KMS-11 (cell line): ENCODE measurements around the gene TBCD.

Experiments
- H2AFZ ChIP-seq: fragments of 200-600 bp; sonication (generic); 2 replicates; pipeline ENCODE4 v1.6.1; 2016; ENCODE audit warnings: antibody characterized with exemption, mixed run types, low read depth
- H3K27ac ChIP-seq: fragments of 200-600 bp; sonication (generic); 2 replicates; pipeline ENCODE4 v1.6.1; 2016; ENCODE audit warnings: mild to moderate bottlenecking, mixed run types
- H3K27me3 ChIP-seq: fragments of 200-600 bp; sonication (generic); 2 replicates; pipeline ENCODE4 v1.6.1; 2017; ENCODE audit warnings: mild to moderate bottlenecking, low read depth, mixed run types, moderate library complexity; ENCODE audit not compliant: insufficient read depth
- H3K36me3 ChIP-seq: fragments of 200-600 bp; sonication (generic); 2 replicates; pipeline ENCODE4 v1.6.1; 2017; ENCODE audit warnings: mild to moderate bottlenecking, mixed run types; ENCODE audit not compliant: insufficient read depth
- H3K4me1 ChIP-seq: fragments of 200-600 bp; sonication (generic); 2 replicates; pipeline ENCODE4 v1.6.1; 2016; ENCODE audit warnings: mild to moderate bottlenecking, low read depth, mixed run types; ENCODE audit not compliant: poor library complexity, severe bottlenecking
- H3K4me2 ChIP-seq: fragments of 200-600 bp; sonication (generic); 2 replicates; pipeline ENCODE4 v1.7.0; 2016; ENCODE audit warnings: mild to moderate bottlenecking, mixed run types
- H3K4me3 ChIP-seq: fragments of 200-600 bp; sonication (generic); IDR thresholded peaks from 2 replicates; pipeline ENCODE4 v1.6.1; 2017; ENCODE audit warnings: low read depth, low read length, mixed read lengths; ENCODE audit not compliant: insufficient read depth
- H3K79me2 ChIP-seq: fragments of 200-600 bp; sonication (generic); 2 replicates; pipeline ENCODE4 v1.6.1; 2016; ENCODE audit warnings: low read depth, mixed run types; ENCODE audit not compliant: insufficient read depth
- H3K9ac ChIP-seq: fragments of 200-600 bp; sonication (generic); 2 replicates; pipeline ENCODE4 v1.6.1; 2016; ENCODE audit warnings: mild to moderate bottlenecking, mixed run types
- H4K20me1 ChIP-seq: fragments of 200-600 bp; sonication (generic); 2 replicates; pipeline ENCODE4 v1.6.1; 2016; ENCODE audit warnings: mild to moderate bottlenecking, mixed run types; ENCODE audit not compliant: insufficient read depth
- TF ChIP-seq, protein P1 (sequence below): fragments of 200-600 bp; sonication (generic); conservative IDR thresholded peaks from 2 replicates; pipeline ENCODE4 v1.6.1; 2017; ENCODE audit warnings: low read depth, mild to moderate bottlenecking, antibody characterized with exemption, low read length, moderate library complexity, mixed read lengths

The TBCD gene

DNA sequence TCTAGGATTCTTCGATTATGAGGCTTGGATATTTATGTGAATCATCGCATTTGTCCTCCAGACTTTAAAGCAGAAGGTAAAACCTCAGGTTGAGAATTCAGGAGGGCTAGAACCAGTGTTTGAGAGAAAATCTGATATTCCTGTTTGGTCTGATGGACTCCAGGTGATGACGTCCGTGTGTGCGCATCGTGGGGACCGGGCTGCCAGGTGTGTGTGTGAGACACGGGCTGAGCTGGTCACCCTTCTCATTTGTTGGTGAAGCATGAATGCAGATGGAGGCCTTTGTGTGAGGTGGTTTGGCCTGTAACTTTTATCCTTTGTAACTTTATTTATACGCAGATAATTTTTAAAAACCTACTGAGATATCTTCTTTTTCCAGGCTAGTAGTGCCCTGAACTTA lies 45.2 kb downstream of the TBCD start:
- Histone ChIP-seq H3K27ac (no peak overlapping the region), H3K4me2 (no peak overlapping the region), H3K79me2 (no peaks in the 10 kb centered on the region), H3K36me3 (no peaks in the 10 kb centered on the region), H3K4me1 (no peaks in the 10 kb centered on the region), H3K9ac (no peak overlapping the region), H4K20me1 (0 out of 2 replicates have a peak, but pooled peaks cover under 1% of the 10 kb centered on the region), H3K27me3 (no peaks in the 10 kb centered on the region), H3K4me3 (no peak overlapping the region), H2AFZ (no peak overlapping the region)
- TF ChIP-seq, protein P1, sequence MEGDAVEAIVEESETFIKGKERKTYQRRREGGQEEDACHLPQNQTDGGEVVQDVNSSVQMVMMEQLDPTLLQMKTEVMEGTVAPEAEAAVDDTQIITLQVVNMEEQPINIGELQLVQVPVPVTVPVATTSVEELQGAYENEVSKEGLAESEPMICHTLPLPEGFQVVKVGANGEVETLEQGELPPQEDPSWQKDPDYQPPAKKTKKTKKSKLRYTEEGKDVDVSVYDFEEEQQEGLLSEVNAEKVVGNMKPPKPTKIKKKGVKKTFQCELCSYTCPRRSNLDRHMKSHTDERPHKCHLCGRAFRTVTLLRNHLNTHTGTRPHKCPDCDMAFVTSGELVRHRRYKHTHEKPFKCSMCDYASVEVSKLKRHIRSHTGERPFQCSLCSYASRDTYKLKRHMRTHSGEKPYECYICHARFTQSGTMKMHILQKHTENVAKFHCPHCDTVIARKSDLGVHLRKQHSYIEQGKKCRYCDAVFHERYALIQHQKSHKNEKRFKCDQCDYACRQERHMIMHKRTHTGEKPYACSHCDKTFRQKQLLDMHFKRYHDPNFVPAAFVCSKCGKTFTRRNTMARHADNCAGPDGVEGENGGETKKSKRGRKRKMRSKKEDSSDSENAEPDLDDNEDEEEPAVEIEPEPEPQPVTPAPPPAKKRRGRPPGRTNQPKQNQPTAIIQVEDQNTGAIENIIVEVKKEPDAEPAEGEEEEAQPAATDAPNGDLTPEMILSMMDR, result no peak

DNA sequence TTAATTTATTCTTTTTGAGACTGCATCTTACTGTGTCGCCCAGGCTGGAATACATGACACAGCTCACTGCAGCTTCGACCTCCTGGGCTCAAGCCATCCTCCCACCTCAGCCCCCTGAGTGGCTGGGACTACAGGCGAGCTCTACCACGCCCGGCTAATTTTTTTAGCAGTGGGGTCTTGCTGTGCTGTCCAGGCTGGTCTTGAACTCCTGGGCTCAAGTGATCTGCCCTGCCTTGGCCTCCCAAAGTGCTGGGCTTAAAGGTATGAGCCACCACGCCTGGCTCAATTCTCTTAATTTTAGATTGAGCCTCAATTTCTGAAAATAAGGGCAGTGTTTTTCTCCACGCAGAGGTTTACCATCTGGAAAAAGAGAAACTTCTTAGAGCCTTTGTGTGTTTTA lies 46.9 kb downstream of the TBCD start:
- no peak overlapping the region for H2AFZ ChIP-seq
- no peaks in the 10 kb centered on the region for H3K27me3 ChIP-seq
- no peak overlapping the region for H3K4me3 ChIP-seq
- TF ChIP-seq, protein P1, result no peak
- no peaks in the 10 kb centered on the region for H3K36me3 ChIP-seq
- H3K4me2 ChIP-seq, result no peak overlapping the region
- H4K20me1 ChIP-seq, result 0 out of 2 replicates have a peak, but pooled peaks cover 4% of the 10 kb centered on the region
- no peaks in the 10 kb centered on the region for H3K4me1 ChIP-seq
- no peak overlapping the region for H3K9ac ChIP-seq
- H3K27ac ChIP-seq, result no peak overlapping the region
- H3K79me2 ChIP-seq, result no peaks in the 10 kb centered on the region

DNA sequence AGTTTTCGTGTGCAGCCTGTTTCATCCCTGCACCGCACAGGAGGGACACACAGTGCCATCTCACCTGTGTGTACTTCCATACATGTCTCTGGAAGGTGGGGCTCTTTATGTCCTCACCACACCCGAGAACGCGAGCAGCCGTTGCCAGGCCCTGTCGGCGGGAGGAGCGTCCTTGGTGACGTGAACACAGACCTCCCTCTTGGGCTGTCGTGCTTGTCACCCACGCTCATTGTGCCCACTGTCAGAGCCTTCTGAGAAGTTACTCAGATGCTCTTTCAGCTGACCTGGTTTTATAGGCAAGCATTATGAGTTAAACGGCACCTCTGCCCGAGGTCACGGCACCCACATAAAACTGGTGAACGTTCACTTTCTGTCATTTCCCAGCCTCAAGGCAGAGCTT lies 47.7 kb downstream of the TBCD start:
- TF ChIP-seq, protein P1, result no peak
- Histone ChIP-seq H2AFZ (no peak overlapping the region), H3K27me3 (no peaks in the 10 kb centered on the region), H4K20me1 (0 out of 2 replicates have a peak, but pooled peaks cover 4% of the 10 kb centered on the region), H3K4me1 (no peaks in the 10 kb centered on the region), H3K36me3 (no peaks in the 10 kb centered on the region), H3K27ac (no peak overlapping the region), H3K4me3 (no peak overlapping the region), H3K79me2 (no peaks in the 10 kb centered on the region), H3K4me2 (no peak overlapping the region), H3K9ac (no peak overlapping the region)

DNA sequence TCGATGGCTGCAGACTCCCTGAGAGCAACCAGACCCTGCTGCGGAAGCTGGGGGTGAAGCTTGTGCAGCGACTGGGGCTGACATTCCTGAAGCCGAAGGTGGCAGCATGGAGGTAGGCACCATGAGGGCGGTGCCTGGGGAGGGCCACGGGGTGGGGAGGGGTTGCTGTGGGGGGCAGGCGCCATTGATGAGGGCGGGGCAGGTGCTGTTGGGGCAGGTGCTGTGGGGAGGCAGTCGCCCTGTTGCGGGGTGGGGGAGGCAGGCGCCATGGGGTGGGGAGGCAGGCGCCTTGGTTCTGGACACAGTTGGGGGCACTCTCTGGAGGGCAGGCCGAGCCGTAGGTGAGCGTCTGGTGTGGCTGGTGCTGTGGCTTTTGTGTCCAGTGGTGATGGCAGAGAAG lies 49.0 kb downstream of the TBCD start:
- H3K79me2 ChIP-seq, result no peaks in the 10 kb centered on the region
- no peak overlapping the region for H3K4me2 ChIP-seq
- no peak overlapping the region for H2AFZ ChIP-seq
- no peak overlapping the region for H3K9ac ChIP-seq
- no peaks in the 10 kb centered on the region for H3K27me3 ChIP-seq
- H3K36me3 ChIP-seq, result no peaks in the 10 kb centered on the region
- H3K4me3 ChIP-seq, result no peak overlapping the region
- no peaks in the 10 kb centered on the region for H3K4me1 ChIP-seq
- TF ChIP-seq, protein P1, result no peak
- H3K27ac ChIP-seq, result no peak overlapping the region
- 0 out of 2 replicates have a peak, but pooled peaks cover 4% of the 10 kb centered on the region for H4K20me1 ChIP-seq
